NT2/D1 (cell line): ENCODE results near the gene PHTF2.

Source experiments
- SUZ12 ChIP-seq: IDR thresholded peaks from 2 replicates; pipeline ENCODE4 v1.6.1; 2011; ENCODE audit not compliant: insufficient read length, insufficient read depth; ENCODE audit errors: extremely low read depth
- YY1 ChIP-seq: IDR thresholded peaks from 2 replicates; pipeline ENCODE4 v1.6.1; 2011; ENCODE audit not compliant: insufficient read length, insufficient read depth
- ZNF274 ChIP-seq: IDR thresholded peaks from 2 replicates; pipeline ENCODE4 v1.6.1; 2011; ENCODE audit warnings: mild to moderate bottlenecking, low read depth, low read length

- no peak for TF ChIP-seq YY1
- TF ChIP-seq SUZ12, result no peak
- TF ChIP-seq ZNF274, result no peak
These were observed 68.9 kb downstream of the PHTF2 start for GRCh38 chr7:77867537-77867865.
